ENCODE data around the gene ZNF76.

ZNF76 gene

GRCh38 chr6:35218456-35218855 is 41.1 kb upstream of the ZNF76 start:
- TF ChIP-seq RAD21 (IDR thresholded peaks at IDR 0.05; ENCODE audit: low read depth) = no peak
- no peak for TF ChIP-seq CEBPB (IDR thresholded peaks at IDR 0.05)
- TF ChIP-seq ZBTB7A (IDR thresholded peaks at IDR 0.05; ENCODE audit: low read depth) = no peak
- TF ChIP-seq MAX (IDR thresholded peaks at IDR 0.05) = no peak
- no peak for TF ChIP-seq NFIC (IDR thresholded peaks at IDR 0.05)
- TF ChIP-seq TCF12 (IDR thresholded peaks at IDR 0.05; ENCODE audit: low read depth) = no peak
- TF ChIP-seq USF1 (IDR thresholded peaks at IDR 0.05) = no peak
- no peak for TF ChIP-seq EP300 (IDR thresholded peaks at IDR 0.05; ENCODE audit: borderline replicate concordance)
- no peak for TF ChIP-seq TEAD4 (IDR thresholded peaks at IDR 0.05)
- no peak for TF ChIP-seq YY1 (IDR thresholded peaks at IDR 0.05; ENCODE audit: low read depth)
- TF ChIP-seq TAF1 (IDR thresholded peaks at IDR 0.05; ENCODE audit: low read depth) = no peak
- TF ChIP-seq REST (IDR thresholded peaks at IDR 0.05; ENCODE audit: low read depth) = no peak

GRCh38 chr6:35219683-35220326 is 39.7 kb upstream of the ZNF76 start:
- TF ChIP-seq ZBTB7A (IDR thresholded peaks at IDR 0.05; ENCODE audit: low read depth) (no peak), NFIC (IDR thresholded peaks at IDR 0.05) (no peak), MAX (IDR thresholded peaks at IDR 0.05) (no peak)

- TF ChIP-seq CEBPB (IDR thresholded peaks at IDR 0.05) (no peak), TEAD4 (IDR thresholded peaks at IDR 0.05) (no peak), RAD21 (IDR thresholded peaks at IDR 0.05; ENCODE audit: low read depth) (no peak), TCF12 (IDR thresholded peaks at IDR 0.05; ENCODE audit: low read depth) (no peak), FOXM1 (IDR thresholded peaks at IDR 0.05; ENCODE audit: borderline replicate concordance, low read depth) (no peak), CREB1 (IDR thresholded peaks at IDR 0.05; ENCODE audit: low read depth) (no peak), EGR1 (IDR thresholded peaks at IDR 0.05) (no peak), NFIC (IDR thresholded peaks at IDR 0.05) (no peak), USF1 (IDR thresholded peaks at IDR 0.05) (no peak), MAX (IDR thresholded peaks at IDR 0.05) (no peak), ZBTB7A (IDR thresholded peaks at IDR 0.05; ENCODE audit: low read depth) (no peak), YY1 (IDR thresholded peaks at IDR 0.05; ENCODE audit: low read depth) (no peak), REST (IDR thresholded peaks at IDR 0.05; ENCODE audit: low read depth) (no peak), EP300 (IDR thresholded peaks at IDR 0.05; ENCODE audit: borderline replicate concordance) (no peak), TAF1 (IDR thresholded peaks at IDR 0.05; ENCODE audit: low read depth) (no peak)
Observed at GRCh38 chr6:35220711-35221110, 38.8 kb upstream of the ZNF76 start.

- no peak for TF ChIP-seq TAF1 (IDR thresholded peaks at IDR 0.05; ENCODE audit: low read depth)
- TF ChIP-seq TEAD4 (IDR thresholded peaks at IDR 0.05) = no peak
- TF ChIP-seq EP300 (IDR thresholded peaks at IDR 0.05; ENCODE audit: borderline replicate concordance) = no peak
- no peak for TF ChIP-seq RAD21 (IDR thresholded peaks at IDR 0.05; ENCODE audit: low read depth)
- TF ChIP-seq YY1 (IDR thresholded peaks at IDR 0.05; ENCODE audit: low read depth) = no peak
- no peak for TF ChIP-seq TCF12 (IDR thresholded peaks at IDR 0.05; ENCODE audit: low read depth)
- TF ChIP-seq FOXM1 (IDR thresholded peaks at IDR 0.05; ENCODE audit: borderline replicate concordance, low read depth) = no peak
- no peak for TF ChIP-seq EGR1 (IDR thresholded peaks at IDR 0.05)
- no peak for TF ChIP-seq ZBTB7A (IDR thresholded peaks at IDR 0.05; ENCODE audit: low read depth)
- TF ChIP-seq USF1 (IDR thresholded peaks at IDR 0.05) = no peak
- no peak for TF ChIP-seq CEBPB (IDR thresholded peaks at IDR 0.05)
- TF ChIP-seq REST (IDR thresholded peaks at IDR 0.05; ENCODE audit: low read depth) = no peak
- TF ChIP-seq CREB1 (IDR thresholded peaks at IDR 0.05; ENCODE audit: low read depth) = no peak
- TF ChIP-seq MAX (IDR thresholded peaks at IDR 0.05) = no peak
- no peak for TF ChIP-seq NFIC (IDR thresholded peaks at IDR 0.05)
Observed at GRCh38 chr6:35223396-35223795, 36.1 kb upstream of the ZNF76 start.
